Nephron progenitor cell (in vitro differentiated cells): ENCODE measurements around the gene EIPR1.

Source experiments
- DNase-seq: peaks from one replicate; pipeline ENCODE4 v3.0.0; 2021
- H3K27ac Mint-ChIP-seq: 2 replicates; pipeline ENCODE4 v1.8.0; 2021; ENCODE audit warnings: mild to moderate bottlenecking, moderate library complexity, mixed read lengths
- H3K27me3 Mint-ChIP-seq: 2 replicates; pipeline ENCODE4 v1.8.0; 2021; ENCODE audit warnings: mild to moderate bottlenecking, low read depth, mixed read lengths; ENCODE audit not compliant: poor library complexity
- H3K36me3 Mint-ChIP-seq: 2 replicates; pipeline ENCODE4 v1.8.0; 2021; ENCODE audit warnings: low read depth, mixed read lengths
- H3K4me1 Mint-ChIP-seq: 2 replicates; pipeline ENCODE4 v1.8.0; 2021; ENCODE audit warnings: mixed read lengths
- H3K4me3 Mint-ChIP-seq: 2 replicates; pipeline ENCODE4 v1.8.0; 2021; ENCODE audit warnings: mild to moderate bottlenecking, moderate library complexity, mixed read lengths
- H3K9me3 Mint-ChIP-seq: 2 replicates; pipeline ENCODE4 v1.8.0; 2021; ENCODE audit warnings: mild to moderate bottlenecking, moderate library complexity, mixed read lengths
- TF ChIP-seq, protein P1 (sequence below): fragments of 200-600 bp; sonication (generic); IDR thresholded peaks from 2 replicates; pipeline ENCODE4 v1.5.0; 2021; ENCODE audit warnings: antibody characterized with exemption

EIPR1 gene

DNA sequence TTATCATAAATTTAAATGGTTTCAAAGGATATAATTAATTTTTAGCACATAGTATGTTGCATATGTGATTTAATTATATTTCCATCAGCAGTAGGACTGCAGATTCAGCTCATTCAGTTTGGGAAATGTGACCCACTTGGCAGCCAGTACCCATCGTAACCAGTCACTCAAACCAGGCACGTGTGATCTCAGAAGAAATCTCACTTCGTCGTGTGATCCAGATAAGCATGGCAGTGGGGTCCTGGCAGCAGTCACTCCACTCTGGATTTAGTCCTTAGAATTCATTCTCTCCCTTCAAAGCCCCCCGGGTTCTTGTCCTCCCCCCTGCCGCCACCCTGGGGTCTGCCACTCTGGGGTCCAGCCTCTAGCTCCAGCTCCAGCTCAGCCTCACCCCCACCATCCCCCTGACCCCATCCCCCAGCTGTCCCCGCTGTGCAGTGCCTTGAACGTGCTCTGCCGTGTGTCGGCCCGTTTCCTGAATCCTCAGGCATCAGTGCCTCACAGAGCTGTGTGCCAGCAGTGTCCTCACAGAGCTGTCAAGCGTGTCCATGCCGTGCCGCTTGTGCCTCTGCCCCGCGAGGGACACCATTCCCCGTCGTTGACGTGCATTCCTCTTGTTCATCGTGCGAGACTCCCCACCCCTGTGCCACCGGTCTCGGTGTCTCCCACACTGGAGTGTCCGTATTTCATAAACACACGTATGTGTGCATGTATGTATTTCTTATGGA lies 36.7 kb upstream of the EIPR1 start:
- Mint-ChIP-seq H3K36me3 (peaks cover 52% of the 10 kb centered on the region), H3K27ac (no peak overlapping the region), H3K4me3 (no peak overlapping the region), H3K4me1 (peaks cover 5% of the 10 kb centered on the region), H3K27me3 (no peaks in the 10 kb centered on the region), H3K9me3 (no peaks in the 10 kb centered on the region)
- TF ChIP-seq, protein P1, sequence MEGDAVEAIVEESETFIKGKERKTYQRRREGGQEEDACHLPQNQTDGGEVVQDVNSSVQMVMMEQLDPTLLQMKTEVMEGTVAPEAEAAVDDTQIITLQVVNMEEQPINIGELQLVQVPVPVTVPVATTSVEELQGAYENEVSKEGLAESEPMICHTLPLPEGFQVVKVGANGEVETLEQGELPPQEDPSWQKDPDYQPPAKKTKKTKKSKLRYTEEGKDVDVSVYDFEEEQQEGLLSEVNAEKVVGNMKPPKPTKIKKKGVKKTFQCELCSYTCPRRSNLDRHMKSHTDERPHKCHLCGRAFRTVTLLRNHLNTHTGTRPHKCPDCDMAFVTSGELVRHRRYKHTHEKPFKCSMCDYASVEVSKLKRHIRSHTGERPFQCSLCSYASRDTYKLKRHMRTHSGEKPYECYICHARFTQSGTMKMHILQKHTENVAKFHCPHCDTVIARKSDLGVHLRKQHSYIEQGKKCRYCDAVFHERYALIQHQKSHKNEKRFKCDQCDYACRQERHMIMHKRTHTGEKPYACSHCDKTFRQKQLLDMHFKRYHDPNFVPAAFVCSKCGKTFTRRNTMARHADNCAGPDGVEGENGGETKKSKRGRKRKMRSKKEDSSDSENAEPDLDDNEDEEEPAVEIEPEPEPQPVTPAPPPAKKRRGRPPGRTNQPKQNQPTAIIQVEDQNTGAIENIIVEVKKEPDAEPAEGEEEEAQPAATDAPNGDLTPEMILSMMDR = no peak
- DNase-seq = no peak

DNA sequence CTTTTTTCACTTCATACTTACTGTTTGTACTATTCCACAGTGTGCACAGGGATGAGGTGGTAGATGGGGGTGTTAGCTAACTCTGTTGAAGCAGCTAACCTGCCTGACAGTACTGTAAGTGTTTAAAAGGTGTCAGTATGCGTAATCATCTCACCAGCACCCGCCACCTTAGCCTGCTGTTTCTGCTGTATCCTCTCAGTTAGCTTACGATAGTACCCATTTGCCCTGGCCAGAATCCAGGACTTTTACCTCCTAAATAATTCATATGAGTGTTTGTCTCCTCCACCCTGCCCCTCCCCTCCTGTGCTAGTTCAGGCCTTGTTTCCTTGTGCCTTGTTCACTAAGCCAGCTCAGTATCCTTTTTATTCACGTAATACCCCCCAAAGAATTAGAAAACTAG lies 36.1 kb upstream of the EIPR1 start:
- H3K27me3 Mint-ChIP-seq = no peaks in the 10 kb centered on the region
- peak overlapping the region; percentile 82 for H3K27ac Mint-ChIP-seq
- H3K4me3 Mint-ChIP-seq = no peak overlapping the region
- TF ChIP-seq, protein P1 = no peak
- peaks cover 57% of the 10 kb centered on the region for H3K36me3 Mint-ChIP-seq
- peaks cover under 1% of the 10 kb centered on the region for H3K4me1 Mint-ChIP-seq
- no peak for DNase-seq
- no peaks in the 10 kb centered on the region for H3K9me3 Mint-ChIP-seq

DNA sequence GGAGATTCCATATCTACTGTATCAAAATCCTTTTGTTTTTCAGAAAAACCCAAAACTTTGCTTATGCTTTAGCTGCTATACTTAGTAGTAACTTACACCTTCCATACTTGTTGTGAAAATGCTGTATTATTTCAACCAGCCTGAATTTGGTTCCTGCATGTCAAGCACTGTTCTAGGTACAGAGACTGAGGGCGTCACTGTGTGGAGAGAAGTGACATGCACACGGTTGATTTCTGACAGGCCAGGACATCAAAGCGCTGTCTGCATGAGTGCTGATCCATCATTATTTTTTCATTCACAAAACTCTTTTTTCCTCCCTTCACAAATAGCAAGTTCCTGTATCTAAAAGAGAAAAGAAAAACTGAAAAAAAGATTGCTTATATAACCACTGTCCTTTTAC lies 33.5 kb upstream of the EIPR1 start:
- Mint-ChIP-seq H3K4me3 (no peak overlapping the region), H3K27ac (no peak overlapping the region), H3K27me3 (no peaks in the 10 kb centered on the region), H3K9me3 (no peaks in the 10 kb centered on the region), H3K4me1 (no peaks in the 10 kb centered on the region), H3K36me3 (peaks cover 62% of the 10 kb centered on the region)
- TF ChIP-seq, protein P1 = no peak
- DNase-seq = no peak

DNA sequence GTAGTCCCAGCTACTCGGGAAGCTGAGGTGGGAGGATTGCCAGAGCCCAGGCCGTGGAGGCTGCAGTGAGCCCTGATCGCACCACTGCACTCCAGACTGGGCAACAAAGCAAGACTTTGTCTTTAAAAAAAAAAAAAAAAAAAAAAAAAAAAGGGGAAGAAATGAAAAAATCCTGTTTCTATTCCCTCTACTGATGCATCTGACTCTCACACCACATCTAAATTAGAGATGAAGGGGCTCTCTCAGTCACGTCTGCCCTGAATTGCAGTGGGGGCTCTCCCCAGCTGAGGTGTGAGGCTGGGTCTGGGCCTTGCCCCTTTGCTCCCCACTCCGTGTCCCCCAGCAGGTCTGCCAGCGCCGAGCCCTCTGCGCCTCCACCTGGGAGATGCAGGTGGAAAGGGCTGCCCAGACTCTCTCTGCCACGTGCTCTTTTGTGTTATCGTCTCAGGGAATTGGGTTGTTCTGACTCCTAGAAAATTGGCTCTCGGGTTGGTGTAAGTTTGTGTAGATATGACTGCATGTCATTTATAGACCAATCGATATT lies 32.1 kb upstream of the EIPR1 start:
- no peak overlapping the region for H3K4me3 Mint-ChIP-seq
- no peaks in the 10 kb centered on the region for H3K27me3 Mint-ChIP-seq
- H3K4me1 Mint-ChIP-seq = no peaks in the 10 kb centered on the region
- H3K9me3 Mint-ChIP-seq = no peaks in the 10 kb centered on the region
- DNase-seq = no peak
- no peak overlapping the region for H3K27ac Mint-ChIP-seq
- TF ChIP-seq, protein P1 = no peak
- peaks cover 53% of the 10 kb centered on the region for H3K36me3 Mint-ChIP-seq

DNA sequence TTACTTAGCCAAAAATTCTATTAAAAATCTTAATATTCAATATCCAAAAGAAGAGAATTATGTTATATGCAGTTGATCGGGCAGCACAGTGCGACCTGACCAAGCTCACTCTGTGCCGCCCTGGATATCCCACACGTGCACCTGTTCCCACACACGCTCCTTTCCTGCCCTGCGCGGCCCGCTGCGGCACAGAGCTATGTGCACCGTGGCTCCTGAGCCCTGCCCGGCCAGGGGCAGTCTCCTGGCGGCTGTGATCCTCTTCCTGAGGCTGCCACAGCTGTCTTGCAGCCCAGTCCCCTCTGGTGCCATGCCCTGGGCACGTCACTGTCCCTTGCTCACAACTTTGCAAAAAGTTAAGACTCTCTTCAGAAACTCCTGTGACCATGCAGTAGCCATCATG lies 31.2 kb upstream of the EIPR1 start:
- TF ChIP-seq, protein P1 = no peak
- no peak overlapping the region for H3K4me3 Mint-ChIP-seq

DNA sequence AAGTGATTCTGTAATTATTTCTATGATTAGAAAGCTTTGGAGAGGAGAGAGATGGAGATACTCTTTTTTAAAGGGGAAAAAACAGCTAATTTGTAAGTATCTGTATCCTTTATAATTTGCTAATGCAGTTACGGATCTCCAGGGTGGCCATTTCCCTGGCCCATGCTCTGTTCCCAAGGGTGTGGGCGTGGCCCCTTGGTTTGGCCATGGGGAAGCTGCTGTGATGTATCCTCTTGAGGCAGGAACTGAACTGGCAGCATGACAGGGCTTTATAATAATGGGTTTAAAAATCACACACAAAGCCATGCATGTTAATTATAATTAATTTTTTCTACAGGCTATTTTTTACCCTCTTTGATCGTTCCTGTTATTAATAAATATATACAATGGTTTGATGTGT lies 28.9 kb upstream of the EIPR1 start:
- no peaks in the 10 kb centered on the region for H3K4me1 Mint-ChIP-seq
- no peaks in the 10 kb centered on the region for H3K9me3 Mint-ChIP-seq
- TF ChIP-seq, protein P1 = no peak
- H3K27me3 Mint-ChIP-seq = no peaks in the 10 kb centered on the region
- no peak overlapping the region for H3K4me3 Mint-ChIP-seq
- H3K27ac Mint-ChIP-seq = no peak overlapping the region
- DNase-seq = no peak
- peaks cover 66% of the 10 kb centered on the region for H3K36me3 Mint-ChIP-seq

More for the DNA sequence above, 31.2 kb upstream of the EIPR1 start:
- H3K27me3 Mint-ChIP-seq = no peaks in the 10 kb centered on the region
- no peaks in the 10 kb centered on the region for H3K4me1 Mint-ChIP-seq
- H3K27ac Mint-ChIP-seq = no peak overlapping the region
- peaks cover 51% of the 10 kb centered on the region for H3K36me3 Mint-ChIP-seq
- DNase-seq = no peak
- H3K9me3 Mint-ChIP-seq = no peaks in the 10 kb centered on the region
